ENCODE data around the gene GPR152.

Gene GPR152

GRCh38 chr11:67452141-67452952, at the start of gene GPR152:
Gene GPR152, minus strand, starts transcription at chr11:67452729. Its CDS starts 5 bp downstream, at chr11:67452724.
- DNase-seq (ENCODE audit: low read depth in 2 of 2): no peak

- DNase-seq (ENCODE audit: low read depth in 2 of 2): no peak
These were observed 49.3 kb upstream of the GPR152 start for GRCh38 chr11:67501854-67502253.

GRCh38 chr11:67500831-67501715, 48.5 kb upstream of the GPR152 start:
- DNase-seq (ENCODE audit: low read depth in 2 of 2): no peak

- DNase-seq (ENCODE audit: low read depth in 2 of 2): no peak
These were observed 47.9 kb upstream of the GPR152 start for GRCh38 chr11:67500484-67500821.

- DNase-seq (ENCODE audit: low read depth in 2 of 2): no peak
These were observed 47.4 kb upstream of the GPR152 start for GRCh38 chr11:67499808-67500483.

- no peak for DNase-seq (ENCODE audit: low read depth in 2 of 2)
These were observed 46.0 kb upstream of the GPR152 start for GRCh38 chr11:67498544-67498972.

GRCh38 chr11:67497656-67498291, 45.2 kb upstream of the GPR152 start:
- no peak for DNase-seq (ENCODE audit: low read depth in 2 of 2)

- DNase-seq (ENCODE audit: low read depth in 2 of 2): no peak
These were observed 43.6 kb upstream of the GPR152 start for GRCh38 chr11:67496113-67496512.

- no peak for DNase-seq (ENCODE audit: low read depth in 2 of 2)
These were observed 42.9 kb upstream of the GPR152 start for GRCh38 chr11:67495234-67496005.

- DNase-seq (ENCODE audit: low read depth in 2 of 2): no peak
These were observed 42.1 kb upstream of the GPR152 start for GRCh38 chr11:67494371-67495233.

- DNase-seq (ENCODE audit: low read depth in 2 of 2): no peak
These were observed 41.2 kb upstream of the GPR152 start for GRCh38 chr11:67493548-67494370.

- DNase-seq (ENCODE audit: low read depth in 2 of 2): no peak
These were observed 40.4 kb upstream of the GPR152 start for GRCh38 chr11:67492801-67493547.

GRCh38 chr11:67492069-67492727, 39.7 kb upstream of the GPR152 start:
- DNase-seq (ENCODE audit: low read depth in 2 of 2): no peak

- DNase-seq (ENCODE audit: low read depth in 2 of 2): no peak
These were observed 38.9 kb upstream of the GPR152 start for GRCh38 chr11:67491276-67492068.

GRCh38 chr11:67490727-67491065, 38.2 kb upstream of the GPR152 start:
- no peak for DNase-seq (ENCODE audit: low read depth in 2 of 2)

GRCh38 chr11:67489885-67490726, 37.6 kb upstream of the GPR152 start:
- DNase-seq (ENCODE audit: low read depth in 2 of 2): no peak

Data from stimulated activated CD4-positive, alpha-beta T cell treated with anti-CD3 and anti-CD28 coated beads, Interleukin-1b, Interleukin-23, amount 100 ng/mL, for 1 hour (primary cell).